Liver (tissue), 3 donors: ENCODE results near the gene SYNPO.

ENCODE experiments used
- FOXA1 ChIP-seq: IDR thresholded peaks from 2 replicates; pipeline ENCODE4 v1.6.1; 2016; ENCODE audit warnings: antibody characterized with exemption
- GABPA ChIP-seq, 2 donors: IDR thresholded peaks in 1 of 2; conservative IDR thresholded peaks in 1 of 2; 2 replicates each; pipeline ENCODE4 v1.6.1; 2016; ENCODE audit warnings: antibody characterized with exemption in 2 of 2, mild to moderate bottlenecking in 1 of 2, moderate library complexity in 1 of 2
- HNF4A ChIP-seq, 2 donors: conservative IDR thresholded peaks; 2 replicates each; pipeline ENCODE4 v1.6.1; 2016; ENCODE audit warnings: antibody characterized with exemption in 2 of 2, mild to moderate bottlenecking in 2 of 2
- JUND ChIP-seq, 2 donors: IDR thresholded peaks; 2 replicates each; pipeline ENCODE4 v1.6.1; 2016; ENCODE audit warnings: antibody characterized with exemption in 2 of 2
- RAD21 ChIP-seq, 2 donors: IDR thresholded peaks; 2 replicates each; pipeline ENCODE4 v1.6.1; 2016; ENCODE audit warnings: antibody characterized with exemption in 2 of 2, mild to moderate bottlenecking in 2 of 2
- REST ChIP-seq: IDR thresholded peaks from 2 replicates; pipeline ENCODE4 v1.6.1; 2016; ENCODE audit warnings: antibody characterized with exemption, mild to moderate bottlenecking
- SP1 ChIP-seq: IDR thresholded peaks from 2 replicates; pipeline ENCODE4 v1.6.1; 2018; ENCODE audit warnings: antibody characterized with exemption, mild to moderate bottlenecking
- TAF1 ChIP-seq: conservative IDR thresholded peaks from 2 replicates; pipeline ENCODE4 v1.6.1; 2016; ENCODE audit warnings: antibody characterized with exemption, mild to moderate bottlenecking
- YY1 ChIP-seq: IDR thresholded peaks from 2 replicates; pipeline ENCODE4 v1.6.1; 2016; ENCODE audit warnings: antibody characterized with exemption, mild to moderate bottlenecking
- ZBTB33 ChIP-seq: IDR thresholded peaks from 2 replicates; pipeline ENCODE4 v1.6.1; 2016; ENCODE audit warnings: antibody characterized with exemption
- TF ChIP-seq, protein P1 (sequence below): fragments of 150-350 bp; IDR thresholded peaks from 2 replicates; pipeline ENCODE4 v1.5.1; 2017; ENCODE audit warnings: improper control_type of control experiment, low read depth, low read length; ENCODE audit not compliant: missing input control
- TF ChIP-seq, protein P2 (sequence below): IDR thresholded peaks from 2 replicates; pipeline ENCODE4 v1.6.1; 2016; ENCODE audit warnings: antibody characterized with exemption
- TF ChIP-seq, protein P3 (sequence below): IDR thresholded peaks from 2 replicates; pipeline ENCODE4 v1.6.1; 2016; ENCODE audit warnings: antibody characterized with exemption
- donor health status: healthy.
- donor health status: healthy.

- TF ChIP-seq TAF1, result no peak
- TF ChIP-seq, protein P1, sequence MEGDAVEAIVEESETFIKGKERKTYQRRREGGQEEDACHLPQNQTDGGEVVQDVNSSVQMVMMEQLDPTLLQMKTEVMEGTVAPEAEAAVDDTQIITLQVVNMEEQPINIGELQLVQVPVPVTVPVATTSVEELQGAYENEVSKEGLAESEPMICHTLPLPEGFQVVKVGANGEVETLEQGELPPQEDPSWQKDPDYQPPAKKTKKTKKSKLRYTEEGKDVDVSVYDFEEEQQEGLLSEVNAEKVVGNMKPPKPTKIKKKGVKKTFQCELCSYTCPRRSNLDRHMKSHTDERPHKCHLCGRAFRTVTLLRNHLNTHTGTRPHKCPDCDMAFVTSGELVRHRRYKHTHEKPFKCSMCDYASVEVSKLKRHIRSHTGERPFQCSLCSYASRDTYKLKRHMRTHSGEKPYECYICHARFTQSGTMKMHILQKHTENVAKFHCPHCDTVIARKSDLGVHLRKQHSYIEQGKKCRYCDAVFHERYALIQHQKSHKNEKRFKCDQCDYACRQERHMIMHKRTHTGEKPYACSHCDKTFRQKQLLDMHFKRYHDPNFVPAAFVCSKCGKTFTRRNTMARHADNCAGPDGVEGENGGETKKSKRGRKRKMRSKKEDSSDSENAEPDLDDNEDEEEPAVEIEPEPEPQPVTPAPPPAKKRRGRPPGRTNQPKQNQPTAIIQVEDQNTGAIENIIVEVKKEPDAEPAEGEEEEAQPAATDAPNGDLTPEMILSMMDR, result no peak
- no peak for TF ChIP-seq HNF4A (conservative IDR thresholded peaks at IDR 0.05)
- TF ChIP-seq, protein P2, sequence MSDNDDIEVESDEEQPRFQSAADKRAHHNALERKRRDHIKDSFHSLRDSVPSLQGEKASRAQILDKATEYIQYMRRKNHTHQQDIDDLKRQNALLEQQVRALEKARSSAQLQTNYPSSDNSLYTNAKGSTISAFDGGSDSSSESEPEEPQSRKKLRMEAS, result no peak
- no peak for TF ChIP-seq SP1
- no peak for TF ChIP-seq REST
- TF ChIP-seq ZBTB33, result no peak
- TF ChIP-seq GABPA (IDR thresholded peaks at IDR 0.05 in 1 of 2, conservative IDR thresholded peaks at IDR 0.05 in 1 of 2), result no peak
- no peak for TF ChIP-seq JUND (IDR thresholded peaks at IDR 0.05)
- no peak for TF ChIP-seq FOXA1
- TF ChIP-seq YY1, result no peak
- TF ChIP-seq RAD21 (IDR thresholded peaks at IDR 0.05), result no peak
- TF ChIP-seq, protein P3, sequence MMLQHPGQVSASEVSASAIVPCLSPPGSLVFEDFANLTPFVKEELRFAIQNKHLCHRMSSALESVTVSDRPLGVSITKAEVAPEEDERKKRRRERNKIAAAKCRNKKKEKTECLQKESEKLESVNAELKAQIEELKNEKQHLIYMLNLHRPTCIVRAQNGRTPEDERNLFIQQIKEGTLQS, result no peak
Observed at GRCh38 chr5:150607105-150607504, 33.4 kb upstream of the SYNPO start.
